Transverse colon (tissue), 4 donors: ENCODE results near the gene YJEFN3. TPM values are rescaled to one million over a fixed set of nuclear protein-coding genes. Genes with fewer than 3 reads are reported as not detected.

Experiments used
- DNase-seq: peaks from one replicate; pipeline ENCODE4 v3.0.0-alpha.2; 2019
- H3K27ac ChIP-seq, 4 donors: fragments of 200-600 bp; sonication (generic); 2 replicates each; pipeline ENCODE4 v1.5.1; 2016 to 2018; ENCODE audit warnings: inconsistent platforms in 4 of 4
- H3K27me3 ChIP-seq: fragments of 200-600 bp; sonication (generic); 2 replicates; pipeline ENCODE4 v1.5.1; 2017; ENCODE audit warnings: inconsistent platforms
- H3K36me3 ChIP-seq, 4 donors: fragments of 200-600 bp; sonication (generic); 2 replicates each; pipeline ENCODE4 v1.5.1; 2017 to 2019; ENCODE audit warnings: inconsistent platforms in 4 of 4
- H3K4me1 ChIP-seq, 4 donors: fragments of 200-600 bp; sonication (generic); 2 replicates each; pipeline ENCODE4 v1.5.1; 2017 to 2020; ENCODE audit warnings: inconsistent platforms in 4 of 4
- H3K4me3 ChIP-seq, 4 donors: fragments of 200-600 bp; sonication (generic); 1 replicate in 1 of 4; 2 replicates in 3 of 4; pipeline versions ENCODE4 v1.5.1 to v1.6.1; 2017 to 2019; ENCODE audit warnings: inconsistent platforms in 4 of 4
- H3K9me3 ChIP-seq, 2 donors: fragments of 200-600 bp; sonication (generic); 2 replicates each; pipeline ENCODE4 v1.5.1; 2017 to 2019; ENCODE audit warnings: inconsistent platforms in 2 of 2
- CTCF ChIP-seq, 5 experiments: fragments of 200-600 bp in 3 of 5; fragments of 450-650 bp in 2 of 5; sonication (generic) in 3 of 5; IDR thresholded peaks; 1 replicate in 2 of 5; 2 replicates in 3 of 5; pipeline ENCODE4 v1.5.1; 2016 to 2017; ENCODE audit warnings: antibody characterized with exemption in 5 of 5, inconsistent platforms in 3 of 5, mild to moderate bottlenecking in 2 of 5, moderate library complexity in 1 of 5
- EP300 ChIP-seq: sonication (generic); formaldehyde crosslinking; IDR thresholded peaks from one replicate; pipeline ENCODE4 v1.6.1; 2017; ENCODE audit warnings: antibody characterized with exemption, low read depth
- POLR2A ChIP-seq: fragments of 450-650 bp; IDR thresholded peaks from one replicate; pipeline ENCODE4 v1.6.1; 2016; ENCODE audit warnings: antibody characterized with exemption, mild to moderate bottlenecking, moderate library complexity
- POLR2AphosphoS5 ChIP-seq, 3 donors: sonication (generic); formaldehyde crosslinking; IDR thresholded peaks; one replicate each; pipeline ENCODE4 v1.6.1; 2016; ENCODE audit warnings: antibody characterized with exemption in 3 of 3
- whole genome bisulfite sequencing, 2 donors: methylation state at CpG; one replicate each; pipeline ENCODE4 v1.1.5; 2018; ENCODE audit warnings: low coverage in 1 of 2; 5-methylcytosine and 5-hydroxymethylcytosine counted together
- in situ Hi-C, 4 donors: fragments of 200-750 bp; cut with MboI; loops; one replicate each; pipeline versions ENCODE4 v1.15.0 to v1.15.1; 2017; ENCODE audit warnings: low sequenced_read_pairs in 3 of 4, low pct_ligation_motif_present in 1 of 4, low pct_unique_long_range_greater_than_20kb in 1 of 4
- intact Hi-C: fragments of 100-400 bp; cut with DNase I; formaldehyde crosslinking; loops from one replicate; pipeline ENCODE4 v1.15.1; 2023; ENCODE audit warnings: low total_unique reads
- total RNA-seq, 4 donors: library from RNA; depleted of rRNA; stranded (reverse); fragments of >200 nt; gene quantifications; one replicate each; pipeline ENCODE4 v1.1.0, GENCODE V29; 2016

YJEFN3 gene
- total RNA-seq, 4 donors from 2014 or later, result 3.5 to 6.0 (median 4.0) TPM

- H3K9me3 ChIP-seq, result no peaks in the 10 kb centered on the region
- TF ChIP-seq POLR2AphosphoS5 (IDR thresholded peaks at IDR 0.05) (no peak), CTCF (IDR thresholded peaks at IDR 0.05) (no peak), EP300 (no peak), POLR2A (no peak)
- WGBS, 2 donors, result 80 to 92% methylated on average over 1 to 25 of the region's 25 CpGs
- no peaks in the 10 kb centered on the region for H3K36me3 ChIP-seq
- H3K4me3 ChIP-seq, result no peak overlapping the region
- intact Hi-C loops, result no loop called here
- DNase-seq, result no peak
- no peaks in the 10 kb centered on the region for H3K27me3 ChIP-seq
- peak overlapping the region; percentile 39 to 70 (median 64) for H3K27ac ChIP-seq
- in situ Hi-C loops, result no loop called here
- peaks cover 0 to 18% (median 9%) of the 10 kb centered on the region in 4 donors for H3K4me1 ChIP-seq
Measured at GRCh38 chr19:19579533-19580361, 51.0 kb downstream of the YJEFN3 start.

- H3K9me3 ChIP-seq, result no peaks in the 10 kb centered on the region
- intact Hi-C loops (no loop called here), in situ Hi-C loops (no loop called here)
- H3K27me3 ChIP-seq, result no peaks in the 10 kb centered on the region
- TF ChIP-seq EP300 (no peak), POLR2AphosphoS5 (IDR thresholded peaks at IDR 0.05) (no peak), CTCF (IDR thresholded peaks at IDR 0.05) (no peak), POLR2A (no peak)
- DNase-seq, result no peak
- 43% methylated on average over 4 of the region's 4 CpGs; no CpG with 5 or more reads in 1 of the 2 donors for WGBS, 2 donors
- H3K4me3 ChIP-seq, result no peak overlapping the region
- H3K27ac ChIP-seq, result peak overlapping the region; percentile 39 to 70 (median 64)
- H3K4me1 ChIP-seq, result peaks cover 0 to 18% (median 9%) of the 10 kb centered on the region in 4 donors
- no peaks in the 10 kb centered on the region for H3K36me3 ChIP-seq
Measured at GRCh38 chr19:19580418-19580817, 51.7 kb downstream of the YJEFN3 start.

DNA sequence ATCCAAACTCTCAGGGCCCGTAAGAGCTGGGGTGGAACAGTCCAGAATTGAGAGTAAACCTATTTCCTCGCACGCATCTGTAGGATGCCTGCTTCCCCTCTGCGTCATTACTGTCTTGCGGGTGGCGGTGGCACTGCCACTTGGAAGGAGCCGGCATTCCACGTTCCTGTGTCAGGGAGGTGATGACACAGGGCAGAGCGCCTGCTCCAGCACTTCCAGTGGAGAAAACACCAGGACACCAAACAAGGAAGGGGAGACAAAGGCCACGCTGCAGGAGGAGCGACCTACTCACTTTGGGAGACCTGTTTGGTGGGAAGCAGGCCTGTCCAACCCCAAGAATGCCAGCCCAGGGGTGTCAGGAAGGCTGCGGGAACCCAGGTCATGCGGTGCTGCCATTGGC lies 52.7 kb downstream of the YJEFN3 start:
- H3K4me1 ChIP-seq, result peaks cover 0 to 18% (median 9%) of the 10 kb centered on the region in 4 donors
- H3K9me3 ChIP-seq, result no peaks in the 10 kb centered on the region
- WGBS, 2 donors, result 95 to 100% methylated on average over 1 to 13 of the region's 13 CpGs
- no peak overlapping the region for H3K4me3 ChIP-seq
- no peaks in the 10 kb centered on the region for H3K36me3 ChIP-seq
- no peak for TF ChIP-seq POLR2A
- no peak for TF ChIP-seq EP300
- no peak for TF ChIP-seq POLR2AphosphoS5 (IDR thresholded peaks at IDR 0.05)
- TF ChIP-seq CTCF (IDR thresholded peaks at IDR 0.05), result no peak
- H3K27me3 ChIP-seq, result no peaks in the 10 kb centered on the region
- H3K27ac ChIP-seq, result no peak overlapping the region
- no peak for DNase-seq
- intact Hi-C loops, result no loop called here
- in situ Hi-C loops, result no loop called here

GRCh38 chr19:19582471-19582870 lies 53.8 kb downstream of the YJEFN3 start:
- no peaks in the 10 kb centered on the region for H3K36me3 ChIP-seq
- no peaks in the 10 kb centered on the region for H3K9me3 ChIP-seq
- intact Hi-C loops (no loop called here), in situ Hi-C loops (no loop called here)
- no peaks in the 10 kb centered on the region for H3K27me3 ChIP-seq
- 88 to 100% methylated on average over 3 to 6 of the region's 6 CpGs for WGBS, 2 donors
- no peak overlapping the region for H3K27ac ChIP-seq
- TF ChIP-seq POLR2A (no peak), EP300 (no peak), CTCF (IDR thresholded peaks at IDR 0.05) (no peak), POLR2AphosphoS5 (IDR thresholded peaks at IDR 0.05) (no peak)
- DNase-seq, result no peak
- H3K4me3 ChIP-seq, result no peak overlapping the region
- H3K4me1 ChIP-seq, result peaks cover 0 to 18% (median 9%) of the 10 kb centered on the region in 4 donors
